Hematopoietic multipotent progenitor cell treated with erythropoietin and hydrocortisone succinate and interleukin-3 and kit ligand, for 8 days (in vitro differentiated cells): ENCODE measurements around the gene WNK2.

Source experiments
- DNase-seq: peaks from one replicate; pipeline ENCODE4 v3.0.0-alpha.2; 2015

WNK2 gene

GRCh38 chr9:93164085-93164484 is 19.9 kb upstream of the WNK2 start:
- DNase-seq = no peak

- DNase-seq = no peak
These were observed 17.2 kb upstream of the WNK2 start for GRCh38 chr9:93166699-93167098.

GRCh38 chr9:93167185-93167584 is 16.8 kb upstream of the WNK2 start:
- no peak for DNase-seq

DNA sequence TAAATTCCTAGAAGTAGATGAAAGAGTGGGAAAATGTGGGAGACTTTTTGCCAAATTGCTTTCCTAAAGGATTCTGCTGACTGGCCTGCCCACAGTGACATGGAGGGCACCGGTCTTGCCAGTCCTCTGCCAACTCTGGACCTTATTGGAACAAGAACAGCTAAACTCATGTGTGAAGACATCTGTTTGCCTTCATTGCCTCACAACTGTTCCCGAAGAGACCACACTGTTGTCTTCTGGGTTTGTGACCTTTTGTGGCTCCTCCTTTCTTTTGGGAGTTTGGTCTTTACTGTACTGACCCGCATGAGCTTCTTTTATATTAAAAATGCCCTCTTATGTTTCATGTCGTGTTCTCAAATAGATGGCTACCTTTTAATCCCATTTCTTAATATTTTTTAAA is 16.1 kb upstream of the WNK2 start:
- no peak for DNase-seq

DNA sequence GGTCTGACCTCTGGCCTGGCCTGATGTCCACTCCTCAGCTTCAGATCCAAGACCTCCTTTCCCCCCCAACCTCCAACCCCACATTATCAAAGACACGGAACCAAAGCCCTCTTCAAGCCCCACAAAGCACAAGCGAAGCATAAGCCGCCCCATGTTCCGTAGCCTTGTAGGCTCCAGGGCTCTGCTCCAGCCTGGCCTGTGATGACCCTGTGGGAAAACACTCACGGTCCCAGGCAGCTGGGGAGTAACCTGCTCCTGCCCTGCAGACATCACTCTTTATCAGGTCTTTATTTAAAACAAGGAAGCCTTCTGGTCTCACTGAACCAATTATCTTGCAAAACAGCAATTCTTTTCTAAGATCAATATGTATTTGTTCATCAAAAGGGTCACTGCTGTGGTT is 15.4 kb upstream of the WNK2 start:
- DNase-seq = no peak

DNA sequence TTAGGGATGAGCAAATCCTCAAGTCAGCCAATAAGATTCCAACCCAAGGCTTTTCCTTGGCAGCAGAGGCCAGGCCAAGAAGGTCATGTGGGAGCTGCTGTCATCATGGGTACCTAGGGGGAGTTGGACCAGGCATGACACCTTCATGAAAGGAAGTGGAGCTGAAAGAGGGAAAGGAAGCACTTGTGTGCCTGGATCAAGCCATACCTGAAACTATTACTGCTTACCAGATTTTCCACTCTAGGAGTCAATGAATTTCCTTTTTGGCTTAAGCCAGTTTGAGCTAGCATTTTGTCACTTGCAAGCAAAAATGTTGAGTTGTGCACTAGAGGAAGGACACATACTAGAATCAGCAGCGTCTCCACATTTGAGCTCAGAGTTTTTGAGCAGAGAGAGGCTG is 14.5 kb upstream of the WNK2 start:
- no peak for DNase-seq

- DNase-seq = no peak
These were observed 13.4 kb upstream of the WNK2 start for GRCh38 chr9:93170571-93170970.

GRCh38 chr9:93171261-93171990 is 12.5 kb upstream of the WNK2 start:
- DNase-seq = peak; percentile 61

GRCh38 chr9:93172666-93173364 is 11.1 kb upstream of the WNK2 start:
- no peak for DNase-seq

DNA sequence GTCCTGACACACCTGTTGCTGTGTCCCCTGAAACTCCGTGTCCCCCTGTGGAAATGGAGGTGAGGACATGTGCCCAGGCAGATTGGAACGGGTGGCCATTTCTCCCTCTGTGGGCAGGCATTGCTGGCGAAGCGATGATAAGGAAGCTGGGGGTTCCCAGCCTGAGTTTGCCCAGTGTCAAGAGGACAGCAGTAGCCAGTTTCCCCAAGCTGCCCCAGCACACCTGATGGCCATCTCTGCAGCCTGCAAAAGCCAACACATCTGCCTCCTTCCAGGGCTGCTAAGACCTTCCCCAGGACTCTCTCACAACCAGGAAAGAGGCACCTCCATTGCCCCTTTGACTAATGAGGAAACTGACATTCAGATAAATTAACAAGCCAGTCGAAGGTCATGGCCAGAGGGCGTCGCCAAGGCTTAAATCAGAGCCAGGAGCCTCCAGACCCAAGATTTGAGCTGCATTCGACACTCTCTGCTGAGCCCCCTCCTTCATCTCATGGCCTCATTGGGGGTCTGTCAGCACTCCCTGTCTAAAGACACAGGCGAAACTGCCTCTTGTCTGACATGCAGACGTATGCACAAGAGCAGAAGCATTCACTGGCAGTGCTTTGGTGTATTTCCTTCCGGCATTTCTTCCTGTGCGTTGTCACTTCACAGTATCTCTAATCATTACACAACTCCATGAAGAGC is 10.4 kb upstream of the WNK2 start:
- no peak for DNase-seq

DNA sequence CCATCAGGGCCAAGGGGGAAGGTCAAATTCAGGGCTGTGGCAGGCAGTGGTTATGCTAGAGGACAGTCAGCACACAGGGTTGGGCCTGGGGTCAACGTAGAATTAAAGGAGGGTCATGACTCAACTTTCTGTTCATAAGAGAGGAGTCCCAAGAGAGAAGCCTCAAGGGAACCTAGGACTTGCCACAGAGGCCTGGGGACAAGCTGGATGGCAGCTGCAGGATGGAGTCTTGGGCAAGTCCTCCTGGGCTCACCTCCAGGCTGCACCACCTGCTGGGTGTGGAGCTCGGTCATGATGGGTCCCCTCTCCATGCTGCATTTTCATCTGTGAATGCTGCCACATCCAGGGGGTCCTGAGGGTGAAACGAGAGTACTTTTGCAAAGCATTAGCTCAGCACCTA is 9.0 kb upstream of the WNK2 start:
- no peak for DNase-seq

GRCh38 chr9:93177676-93178075 is 6.3 kb upstream of the WNK2 start:
- no peak for DNase-seq

GRCh38 chr9:93178851-93179786 is 4.8 kb upstream of the WNK2 start:
- DNase-seq = no peak

- DNase-seq = no peak
These were observed 3.0 kb upstream of the WNK2 start for GRCh38 chr9:93180938-93181337.

DNA sequence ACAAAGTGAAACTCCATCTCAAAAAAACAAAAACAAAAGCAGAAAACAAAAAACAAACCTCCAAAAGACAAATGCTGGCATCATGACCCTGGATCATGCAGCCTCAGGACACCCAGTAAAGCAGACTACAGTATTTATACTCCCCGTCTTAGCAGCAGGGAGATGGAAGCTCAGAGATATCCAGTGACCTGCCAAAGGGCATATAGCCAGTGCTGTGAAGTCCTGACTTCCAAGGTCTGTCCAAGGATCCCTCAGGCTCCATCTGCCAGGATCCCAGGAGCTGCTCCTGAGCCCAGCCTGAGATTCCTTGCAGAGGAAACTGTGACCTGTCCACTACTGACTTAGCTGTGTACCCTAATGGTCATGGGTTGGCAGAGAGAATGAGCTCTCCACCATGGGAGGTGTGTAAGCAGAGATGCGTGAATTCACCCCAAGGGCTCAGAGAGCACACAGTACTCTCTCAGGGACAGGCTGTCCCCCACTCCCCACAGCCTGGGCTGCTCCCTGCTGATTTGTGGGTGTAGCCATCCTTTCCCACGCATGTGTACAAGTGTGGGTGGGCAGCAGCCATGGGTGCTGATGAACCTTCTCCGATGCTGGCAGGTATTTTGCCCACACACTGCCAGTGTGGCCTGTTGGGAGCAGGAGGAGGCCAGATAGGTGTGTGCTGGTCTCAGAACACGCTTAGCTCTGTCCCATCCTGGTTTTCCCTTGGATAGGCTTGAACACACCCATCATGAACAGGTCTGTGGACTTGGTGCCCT is 2.1 kb upstream of the WNK2 start:
- no peak for DNase-seq

GRCh38 chr9:93182572-93182971 is 1.4 kb upstream of the WNK2 start:
- DNase-seq = no peak

DNA sequence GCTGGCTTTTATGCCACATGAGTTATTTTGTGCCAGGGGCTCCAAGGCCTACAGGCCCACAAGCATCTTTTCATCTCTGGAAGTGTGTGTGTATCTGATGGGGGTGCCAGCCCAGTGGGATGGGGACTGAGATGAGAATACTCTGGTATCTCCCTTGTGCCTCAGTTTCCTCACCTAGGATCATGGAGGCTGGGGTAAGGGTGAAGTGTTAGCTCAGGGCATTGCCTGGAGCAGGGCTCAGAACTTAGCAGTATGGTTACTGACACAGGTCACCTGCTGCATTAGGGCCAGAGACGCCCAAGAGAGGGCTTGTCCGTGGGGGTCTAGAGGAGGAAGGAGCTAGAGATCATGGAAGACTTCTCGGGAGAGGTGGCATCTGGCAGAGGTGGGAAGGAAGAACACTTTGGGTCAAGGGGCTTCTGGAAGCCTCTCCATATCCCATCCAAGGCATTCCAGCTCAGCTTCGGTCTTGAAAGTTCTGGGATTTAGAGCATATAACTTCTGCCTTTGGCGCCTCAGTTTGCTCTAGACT is 742 bp upstream of the WNK2 start:
- DNase-seq = no peak

- no peak for DNase-seq
These were observed 710 bp downstream of the WNK2 start for GRCh38 chr9:93184432-93185265.

DNA sequence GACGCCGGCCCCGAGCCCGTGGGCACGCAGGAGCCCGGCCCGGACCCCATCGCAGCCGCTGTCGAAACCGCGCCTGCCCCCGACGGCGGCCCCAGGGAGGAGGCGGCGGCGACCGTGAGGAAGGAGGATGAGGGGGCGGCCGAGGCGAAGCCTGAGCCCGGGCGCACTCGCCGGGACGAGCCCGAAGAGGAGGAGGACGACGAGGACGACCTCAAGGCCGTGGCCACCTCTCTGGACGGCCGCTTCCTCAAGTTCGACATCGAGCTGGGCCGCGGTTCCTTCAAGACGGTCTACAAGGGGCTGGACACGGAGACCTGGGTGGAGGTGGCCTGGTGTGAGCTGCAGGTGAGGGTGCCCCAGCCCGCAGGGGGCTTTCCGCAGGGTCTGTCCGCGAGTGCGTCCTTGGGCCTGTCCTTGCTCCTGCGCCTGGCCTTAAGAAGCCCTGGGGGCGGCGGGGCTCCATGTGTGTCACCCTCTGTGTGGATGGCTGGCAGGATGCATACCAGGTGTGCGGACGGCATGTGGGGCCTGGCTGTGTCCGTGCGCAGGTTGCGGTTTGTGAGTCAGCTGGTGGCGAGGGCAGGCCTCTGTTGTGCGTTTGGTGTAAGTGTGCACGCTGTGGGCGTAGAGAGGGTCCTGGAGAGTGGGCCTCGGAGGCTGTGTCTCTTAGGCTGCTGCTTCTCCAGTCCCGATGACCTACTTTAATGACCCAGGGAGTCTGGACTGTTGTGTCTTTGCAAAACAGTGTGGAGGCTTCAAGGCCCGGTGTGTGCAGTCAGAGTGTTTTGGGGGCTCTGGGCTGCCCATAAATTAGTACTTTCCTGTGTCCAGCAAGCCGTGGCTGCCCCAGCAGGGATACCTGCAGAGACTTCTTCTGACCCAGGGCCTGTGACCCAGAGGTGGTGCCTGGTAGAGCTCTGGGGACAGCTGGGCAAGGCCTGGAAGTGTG is 1.6 kb downstream of the WNK2 start:
- DNase-seq = no peak
